Lung (tissue), 12 donors: ENCODE measurements around the gene CATSPERD. TPM values are rescaled to one million over a fixed set of nuclear protein-coding genes. Genes with fewer than 3 reads are reported as not detected.

Experiments
- ATAC-seq: fragments of 200-7000 bp; cut with Tn5 transposase; one replicate; pipeline ENCODE4 v1.9.1; 2020; ENCODE audit warnings: moderate number of reproducible peaks; ENCODE audit not compliant: insufficient read depth, low FRiP score
- DNase-seq, 3 donors: peaks; one replicate each; pipeline ENCODE4 v3.0.0-alpha.2; 2013 to 2017
- H3K27ac ChIP-seq, 2 donors: one replicate each; pipeline ENCODE4 v1.5.1; 2013; ENCODE audit warnings: mild to moderate bottlenecking in 2 of 2, moderate library complexity in 2 of 2, control low read depth in 1 of 2, inconsistent platforms in 1 of 2, low read depth in 1 of 2, low read length in 1 of 2
- H3K27me3 ChIP-seq, 3 donors: one replicate each; pipeline ENCODE4 v1.5.1; 2013; ENCODE audit warnings: low read length in 2 of 3; ENCODE audit not compliant: control insufficient read depth in 3 of 3, insufficient read depth in 3 of 3
- H3K36me3 ChIP-seq, 4 donors: one replicate each; pipeline ENCODE4 v1.5.1; 2013; ENCODE audit warnings: low read length in 4 of 4, mild to moderate bottlenecking in 1 of 4, moderate library complexity in 1 of 4; ENCODE audit not compliant: control insufficient read depth in 4 of 4, insufficient read depth in 4 of 4
- H3K4me1 ChIP-seq, 5 donors: one replicate each; pipeline ENCODE4 v1.5.1; 2013; ENCODE audit warnings: low read length in 5 of 5, mild to moderate bottlenecking in 2 of 5, moderate library complexity in 1 of 5; ENCODE audit not compliant: control insufficient read depth in 5 of 5, insufficient read depth in 5 of 5
- H3K4me3 ChIP-seq: one replicate; pipeline ENCODE4 v1.5.1; 2013; ENCODE audit warnings: mild to moderate bottlenecking, control low read depth, moderate library complexity
- H3K9ac ChIP-seq, 2 donors: one replicate each; pipeline ENCODE4 v1.5.1; 2013; ENCODE audit warnings: low read length in 2 of 2, control low read depth in 1 of 2; ENCODE audit not compliant: insufficient read depth in 1 of 2
- H3K9me3 ChIP-seq, 4 donors: one replicate each; pipeline ENCODE4 v1.5.1; 2013; ENCODE audit warnings: low read length in 3 of 4, mild to moderate bottlenecking in 1 of 4, moderate library complexity in 1 of 4; ENCODE audit not compliant: control insufficient read depth in 4 of 4, insufficient read depth in 3 of 4
- WGBS, 2 donors: extraction: QIAGEN DNeasy Blood & Tissue Kit; methylation state at CpG; one replicate each; pipeline ENCODE4 v1.1.7; 2013; 5-methylcytosine and 5-hydroxymethylcytosine counted together
- polyA plus RNA-seq, 2 donors: library from polyadenylated mRNA; stranded (reverse); fragments of 200-250 nt; gene quantifications; one replicate each; pipeline ENCODE4 v1.2.1, GENCODE V29; 2013
- total RNA-seq, 2 donors: library from RNA; depleted of rRNA in 1 of 2; stranded (reverse); fragments of >200 nt in 1 of 2; gene quantifications; one replicate each; pipeline ENCODE4 v1.2.1, GENCODE V29; 2014 to 2021
- TF ChIP-seq, protein P1 (sequence below): IDR thresholded peaks from 2 replicates; pipeline ENCODE4 v1.5.1; 2012; ENCODE audit warnings: mild to moderate bottlenecking; ENCODE audit errors: control extremely low read depth, extremely low read depth
- donor health status: control.
- donor health status: control.
- donor health status: Bipolar disorder and iron deficiency.
- donor health status: healthy.
- donor health status: DM: yes; HTN: yes; CAD: no.

CATSPERD gene
- total and polyA plus RNA-seq, 4 donors = 8.2 to 11.3 (median 9.2) TPM

DNA sequence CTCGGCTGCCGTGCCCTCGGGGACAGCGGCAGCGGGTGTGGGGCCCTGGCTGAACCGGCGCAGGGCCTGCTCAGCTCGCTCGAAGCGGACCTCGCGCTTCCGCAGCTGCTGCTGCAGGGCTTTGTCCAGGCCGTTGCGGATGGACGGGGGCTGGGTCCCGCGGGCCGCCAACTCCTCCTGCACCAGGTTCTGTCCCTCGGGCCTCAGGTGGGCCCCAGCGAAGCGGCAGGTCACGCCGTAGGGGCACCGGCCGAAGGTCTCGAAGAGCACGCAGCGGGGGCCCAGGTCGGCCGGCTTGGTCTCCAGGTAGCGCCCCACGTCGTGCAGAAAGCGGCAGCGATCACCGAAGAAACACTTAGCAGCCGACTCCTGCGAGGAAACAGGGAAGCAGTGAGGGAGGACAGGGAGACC, 68.9 kb downstream of the CATSPERD start:
- no peak overlapping the region for H3K9ac ChIP-seq
- TF ChIP-seq, protein P1, sequence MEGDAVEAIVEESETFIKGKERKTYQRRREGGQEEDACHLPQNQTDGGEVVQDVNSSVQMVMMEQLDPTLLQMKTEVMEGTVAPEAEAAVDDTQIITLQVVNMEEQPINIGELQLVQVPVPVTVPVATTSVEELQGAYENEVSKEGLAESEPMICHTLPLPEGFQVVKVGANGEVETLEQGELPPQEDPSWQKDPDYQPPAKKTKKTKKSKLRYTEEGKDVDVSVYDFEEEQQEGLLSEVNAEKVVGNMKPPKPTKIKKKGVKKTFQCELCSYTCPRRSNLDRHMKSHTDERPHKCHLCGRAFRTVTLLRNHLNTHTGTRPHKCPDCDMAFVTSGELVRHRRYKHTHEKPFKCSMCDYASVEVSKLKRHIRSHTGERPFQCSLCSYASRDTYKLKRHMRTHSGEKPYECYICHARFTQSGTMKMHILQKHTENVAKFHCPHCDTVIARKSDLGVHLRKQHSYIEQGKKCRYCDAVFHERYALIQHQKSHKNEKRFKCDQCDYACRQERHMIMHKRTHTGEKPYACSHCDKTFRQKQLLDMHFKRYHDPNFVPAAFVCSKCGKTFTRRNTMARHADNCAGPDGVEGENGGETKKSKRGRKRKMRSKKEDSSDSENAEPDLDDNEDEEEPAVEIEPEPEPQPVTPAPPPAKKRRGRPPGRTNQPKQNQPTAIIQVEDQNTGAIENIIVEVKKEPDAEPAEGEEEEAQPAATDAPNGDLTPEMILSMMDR = no peak
- ATAC-seq (no peak), DNase-seq (no peak)
- peaks cover 0 to 6% (median 4%) of the 10 kb centered on the region in 5 donors for H3K4me1 ChIP-seq
- no peaks in the 10 kb centered on the region for H3K27me3 ChIP-seq
- peaks cover 13 to 55% (median 22%) of the 10 kb centered on the region in 4 donors for H3K36me3 ChIP-seq
- 96 to 97% methylated on average over 39 of the region's 39 CpGs for whole genome bisulfite sequencing, 2 donors
- H3K27ac ChIP-seq = no peak overlapping the region
- peaks cover 0 to 2% (median 0%) of the 10 kb centered on the region in 4 donors for H3K9me3 ChIP-seq
- no peak overlapping the region for H3K4me3 ChIP-seq

DNA sequence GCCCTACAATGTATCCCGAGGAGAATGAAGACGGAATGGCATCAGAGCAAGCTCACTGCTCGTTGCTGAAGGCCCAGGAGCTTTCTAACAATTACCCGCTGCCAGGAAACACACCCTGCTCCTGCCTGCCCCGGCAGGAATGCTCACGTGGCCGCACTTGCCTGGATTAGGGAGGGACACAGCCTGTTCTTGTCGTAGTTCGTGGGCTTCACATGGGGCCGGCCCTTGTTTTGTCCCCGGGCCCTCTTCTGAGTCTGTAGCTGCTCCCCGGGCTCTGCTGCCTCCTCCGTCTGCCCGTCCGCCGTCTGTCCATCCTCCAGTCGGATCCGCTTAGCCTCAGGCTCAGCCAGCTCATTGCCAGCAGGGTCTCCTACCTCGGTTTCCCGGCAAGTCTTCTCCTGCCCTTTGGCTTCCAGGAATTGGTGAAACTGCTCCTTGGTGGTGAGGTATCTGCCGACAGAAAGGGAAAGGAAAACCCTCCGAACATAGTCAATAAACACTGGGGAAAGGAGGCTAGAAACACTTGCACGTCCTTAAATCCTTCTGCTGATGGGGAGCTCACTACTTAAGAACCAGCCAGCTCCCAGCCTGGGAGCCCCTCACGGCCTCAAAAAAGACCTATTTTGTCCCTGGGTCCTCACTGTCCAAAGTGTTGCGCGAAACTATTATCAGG, 69.6 kb downstream of the CATSPERD start:
- peak overlapping the region in 1 of 2 donors; percentile 98 for H3K27ac ChIP-seq

DNA sequence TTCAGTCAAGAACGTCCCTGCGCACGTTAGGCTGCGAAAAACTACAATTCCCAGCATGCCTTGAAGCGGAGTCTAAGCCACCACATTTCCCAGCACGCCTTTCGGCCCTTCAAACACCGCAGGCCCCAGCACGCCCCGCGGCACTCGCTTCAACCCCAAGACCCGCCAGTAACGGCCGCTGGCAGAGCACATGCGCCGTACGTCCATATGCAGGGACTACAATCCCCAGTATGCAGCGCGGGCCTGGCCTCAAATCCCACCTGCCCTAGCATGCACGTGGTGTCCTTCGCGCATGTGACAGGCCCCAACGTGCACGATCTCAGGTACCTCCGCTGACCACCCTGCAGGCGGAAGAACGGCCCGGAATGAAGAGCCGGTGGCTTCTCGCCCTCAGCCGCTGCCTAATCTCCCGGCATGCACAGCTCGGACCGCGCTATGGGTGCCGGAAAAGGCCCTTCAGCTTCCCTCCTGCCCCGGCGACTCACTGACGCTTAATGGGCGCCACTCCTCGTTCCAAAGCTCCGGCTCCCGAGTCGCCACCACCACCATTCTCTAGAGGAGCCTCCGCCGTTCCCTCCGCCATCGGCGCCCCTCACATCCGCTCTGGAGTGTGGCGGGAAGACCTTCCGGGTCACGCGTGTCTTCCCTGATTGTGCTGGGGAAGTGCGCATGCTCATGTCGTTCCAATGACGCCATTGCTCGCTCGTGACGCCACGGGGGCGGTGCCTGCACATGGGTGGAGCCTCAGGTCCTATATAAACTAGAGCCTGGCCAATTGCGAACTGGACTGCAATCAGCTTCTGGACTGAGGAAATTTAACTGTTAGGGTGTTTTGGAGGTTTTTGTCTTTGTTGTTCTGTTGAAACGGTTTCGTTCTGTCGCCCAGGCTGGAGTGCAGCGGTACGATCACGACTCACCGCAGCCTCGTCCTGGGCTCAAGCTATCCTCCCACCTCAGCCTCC, 70.4 kb downstream of the CATSPERD start, which contains the start of gene DUS3L:
DUS3L (minus strand) TSS at position 605 of the 962 bp plus-strand sequence; CDS start at position 583, 22 bp downstream.
- peaks cover 13 to 41% (median 20%) of the 10 kb centered on the region in 4 donors for H3K36me3 ChIP-seq
- no peaks in the 10 kb centered on the region for H3K27me3 ChIP-seq
- H3K4me3 ChIP-seq = peak within 1 kb of the TSS; percentile 83
- DNase-seq = peak; percentile 98 to 99 (median 98)
- H3K9ac ChIP-seq = peak within 1 kb of the TSS in 1 of 2 donors; percentile 80
- ATAC-seq = peak; percentile 94
- H3K4me1 ChIP-seq = peaks cover 0 to 6% (median 4%) of the 10 kb centered on the region in 5 donors
- TF ChIP-seq, protein P1 = no peak
- 11% methylated on average over 72 of the region's 72 CpGs for WGBS, 2 donors
- H3K27ac ChIP-seq = peak within 1 kb of the TSS; percentile 98
- peaks cover 0 to 3% (median 0%) of the 10 kb centered on the region in 4 donors for H3K9me3 ChIP-seq

More for the DNA sequence above, 69.6 kb downstream of the CATSPERD start:
- Histone ChIP-seq H3K4me3 (peak overlapping the region; percentile 83), H3K36me3 (peaks cover 13 to 49% (median 22%) of the 10 kb centered on the region in 4 donors), H3K9me3 (peaks cover 0 to 2% (median 0%) of the 10 kb centered on the region in 4 donors), H3K4me1 (peaks cover 0 to 6% (median 4%) of the 10 kb centered on the region in 5 donors), H3K9ac (peak overlapping the region in 1 of 2 donors; percentile 80), H3K27me3 (no peaks in the 10 kb centered on the region)
- ATAC-seq = no peak
- no peak for DNase-seq
- 82 to 85% methylated on average over 26 of the region's 26 CpGs for WGBS, 2 donors
- TF ChIP-seq, protein P1 = no peak
